Vein endothelial cell (primary cell): ENCODE data around the gene NT5C. TPM values are rescaled to one million over a fixed set of nuclear protein-coding genes. Genes with fewer than 3 reads are reported as not detected.

Source experiments
- small RNA-seq: library from RNA; depleted of rRNA; stranded (forward); fragments of <200 nt; gene quantifications from one replicate; pipeline ENCODE3, GENCODE V24; 2012
- total RNA-seq: library from RNA; depleted of rRNA; stranded (reverse); fragments of >200 nt; gene quantifications from 2 replicates; pipeline ENCODE4 v1.2.3, GENCODE V29; 2012

NT5C gene
- total RNA-seq: 31.2 and 38.9 TPM in 2 replicates

GRCh38 chr17:75131278-75132017, at the start of gene NT5C:
TSS of gene NT5C (minus strand) at chr17:75131742. CDS start at chr17:75131707, 35 bp downstream.

GRCh38 chr17:75154195-75155106, 22.9 kb upstream of the NT5C start, which contains the start of gene JPT1:
TSS of gene JPT1 (minus strand) at chr17:75154512. CDS start at chr17:75154397, 115 bp downstream.

GRCh38 chr17:75109407-75110233, 21.9 kb downstream of the NT5C start, which contains the start of gene ARMC7:
TSS of gene ARMC7 (plus strand) at chr17:75109969. CDS start at chr17:75110289, 320 bp downstream.

GRCh38 chr17:75087558-75088453, 43.7 kb downstream of the NT5C start, which contains the start of gene SLC16A5:
TSS of gene SLC16A5 (plus strand) at chr17:75087954. CDS start at chr17:75093637, 5,683 bp downstream.

Small RNAs within 50 kb of the gene (small RNA-seq; reads per million reads assigned to genes)
- not detected for gene RF00019

Other genes with a start within 250 kb of the NT5C start
- gene FADS6, start 238.1 kb downstream of the NT5C start, total RNA-seq: not detected in 2 replicates
- not detected in 2 replicates for gene USH1G, start 208.5 kb downstream of the NT5C start, total RNA-seq
- not detected in 2 replicates for gene OTOP2, start 207.5 kb downstream of the NT5C start, total RNA-seq
- not detected in 2 replicates for gene OTOP3, start 195.8 kb downstream of the NT5C start, total RNA-seq
- 38.4 and 39.8 TPM in 2 replicates for gene HID1, start 159.0 kb downstream of the NT5C start, total RNA-seq
- gene CDR2L, start 144.1 kb downstream of the NT5C start, total RNA-seq: 26.1 and 27.1 TPM in 2 replicates
- 27.8 and 36.3 TPM in 2 replicates for gene MRPL58, start 119.1 kb downstream of the NT5C start, total RNA-seq
- 221 and 231 TPM in 2 replicates for gene ATP5PD, start 84.8 kb downstream of the NT5C start, total RNA-seq
- 17.3 and 19.7 TPM in 2 replicates for gene KCTD2, start 84.5 kb downstream of the NT5C start, total RNA-seq
- gene SLC16A5, start 43.8 kb downstream of the NT5C start, total RNA-seq: 12.0 and 23.8 TPM in 2 replicates
- 4.1 and 4.6 TPM in 2 replicates for gene ARMC7, start 21.8 kb downstream of the NT5C start, total RNA-seq
- 264 and 322 TPM in 2 replicates for gene JPT1, start 22.8 kb upstream of the NT5C start, total RNA-seq
- gene SUMO2, start 51.2 kb upstream of the NT5C start, total RNA-seq: 96.8 and 106 TPM in 2 replicates
- gene NUP85, start 73.9 kb upstream of the NT5C start, total RNA-seq: 39.8 and 59.0 TPM in 2 replicates
- gene GGA3, start 129.9 kb upstream of the NT5C start, total RNA-seq: 18.6 and 20.5 TPM in 2 replicates
- gene MRPS7, start 130.1 kb upstream of the NT5C start, total RNA-seq: 75.5 and 79.7 TPM in 2 replicates
- gene MIF4GD, start 139.5 kb upstream of the NT5C start, total RNA-seq: 11.6 and 13.7 TPM in 2 replicates
- gene SLC25A19, start 157.7 kb upstream of the NT5C start, total RNA-seq: 10.1 and 13.5 TPM in 2 replicates